Ureter (tissue), 1 donor: ENCODE results near the gene RIMS1. TPM values are rescaled to one million over a fixed set of nuclear protein-coding genes. Genes with fewer than 3 reads are reported as not detected.

Experiments
- DNase-seq: peaks from one replicate; pipeline ENCODE4 v3.0.0-alpha.2; 2020; ENCODE audit warnings: low spot score
- total RNA-seq: library from RNA; stranded (reverse); gene quantifications from one replicate; pipeline ENCODE4 v1.2.4, GENCODE V29; 2023
- donor health status: DM: yes; HTN: yes; CAD: no.

The RIMS1 gene, protein sequence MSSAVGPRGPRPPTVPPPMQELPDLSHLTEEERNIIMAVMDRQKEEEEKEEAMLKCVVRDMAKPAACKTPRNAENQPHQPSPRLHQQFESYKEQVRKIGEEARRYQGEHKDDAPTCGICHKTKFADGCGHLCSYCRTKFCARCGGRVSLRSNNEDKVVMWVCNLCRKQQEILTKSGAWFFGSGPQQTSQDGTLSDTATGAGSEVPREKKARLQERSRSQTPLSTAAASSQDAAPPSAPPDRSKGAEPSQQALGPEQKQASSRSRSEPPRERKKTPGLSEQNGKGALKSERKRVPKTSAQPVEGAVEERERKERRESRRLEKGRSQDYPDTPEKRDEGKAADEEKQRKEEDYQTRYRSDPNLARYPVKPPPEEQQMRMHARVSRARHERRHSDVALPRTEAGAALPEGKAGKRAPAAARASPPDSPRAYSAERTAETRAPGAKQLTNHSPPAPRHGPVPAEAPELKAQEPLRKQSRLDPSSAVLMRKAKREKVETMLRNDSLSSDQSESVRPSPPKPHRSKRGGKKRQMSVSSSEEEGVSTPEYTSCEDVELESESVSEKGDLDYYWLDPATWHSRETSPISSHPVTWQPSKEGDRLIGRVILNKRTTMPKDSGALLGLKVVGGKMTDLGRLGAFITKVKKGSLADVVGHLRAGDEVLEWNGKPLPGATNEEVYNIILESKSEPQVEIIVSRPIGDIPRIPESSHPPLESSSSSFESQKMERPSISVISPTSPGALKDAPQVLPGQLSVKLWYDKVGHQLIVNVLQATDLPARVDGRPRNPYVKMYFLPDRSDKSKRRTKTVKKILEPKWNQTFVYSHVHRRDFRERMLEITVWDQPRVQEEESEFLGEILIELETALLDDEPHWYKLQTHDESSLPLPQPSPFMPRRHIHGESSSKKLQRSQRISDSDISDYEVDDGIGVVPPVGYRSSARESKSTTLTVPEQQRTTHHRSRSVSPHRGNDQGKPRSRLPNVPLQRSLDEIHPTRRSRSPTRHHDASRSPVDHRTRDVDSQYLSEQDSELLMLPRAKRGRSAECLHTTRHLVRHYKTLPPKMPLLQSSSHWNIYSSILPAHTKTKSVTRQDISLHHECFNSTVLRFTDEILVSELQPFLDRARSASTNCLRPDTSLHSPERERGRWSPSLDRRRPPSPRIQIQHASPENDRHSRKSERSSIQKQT (N-terminal part only)
- total RNA-seq, result 5.2 TPM

DNA sequence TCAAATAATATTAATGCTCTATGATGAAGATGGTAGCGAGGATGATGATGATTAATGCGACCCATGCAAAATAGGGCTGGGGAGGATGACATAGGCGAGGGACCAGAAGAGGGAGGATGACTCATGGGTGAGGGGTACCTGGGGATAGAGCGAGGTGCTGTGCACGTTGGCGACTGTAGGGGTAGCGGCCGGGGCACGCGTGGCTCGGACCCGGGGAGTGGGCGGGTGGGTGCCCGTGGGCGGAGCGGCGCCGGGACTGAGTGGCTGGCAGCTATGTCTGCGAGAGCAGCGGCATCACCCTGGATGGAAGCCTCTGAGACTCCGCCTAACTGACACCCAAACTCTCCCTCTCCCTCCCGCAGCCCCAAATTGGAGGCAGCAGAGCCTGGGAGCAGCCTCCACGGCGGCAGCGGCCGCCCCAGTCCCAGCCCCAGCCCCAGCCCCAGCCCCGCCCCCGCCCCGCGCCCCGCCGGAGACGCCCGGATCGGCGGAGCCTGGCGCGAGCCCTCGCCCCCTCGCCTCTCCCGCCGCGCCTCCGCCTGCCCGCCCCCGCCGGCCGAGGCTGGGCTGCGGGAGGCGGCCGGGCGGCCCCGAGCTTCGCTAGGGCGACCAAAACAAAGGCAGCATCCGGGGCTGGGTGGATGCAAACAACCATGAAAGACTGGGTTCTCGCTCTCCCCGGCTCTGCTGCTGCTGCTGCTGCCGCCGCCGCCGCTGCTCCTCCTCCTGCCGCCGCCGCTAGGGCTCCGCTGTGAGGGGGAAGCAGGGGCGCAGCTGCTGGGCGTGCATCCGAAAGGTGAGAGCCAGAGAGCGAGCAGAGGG is at the start of gene RIMS1:
RIMS1 (plus strand) TSS at position 367 of the 822 bp plus-strand sequence. CDS start 474 bp downstream, outside the sequence.
- no peak for DNase-seq

DNA sequence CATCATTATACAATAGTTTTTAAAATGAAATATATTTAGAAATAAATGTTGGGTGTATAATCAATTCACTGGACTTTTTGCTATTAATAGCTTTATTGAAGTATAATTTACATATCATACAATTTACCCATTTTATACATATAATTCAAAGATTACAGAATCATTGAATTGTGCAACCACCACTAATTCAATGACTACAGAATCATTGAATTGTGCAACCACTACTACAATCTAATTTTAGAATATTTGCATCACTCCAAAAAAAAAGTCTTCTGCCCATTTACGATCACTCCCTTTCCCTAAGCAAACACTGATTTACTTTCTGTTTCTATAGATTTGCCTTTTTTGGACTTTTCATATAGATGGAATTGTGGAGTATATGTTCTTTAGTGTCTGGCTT is 35.1 kb upstream of the RIMS1 start:
- DNase-seq, result no peak

DNA sequence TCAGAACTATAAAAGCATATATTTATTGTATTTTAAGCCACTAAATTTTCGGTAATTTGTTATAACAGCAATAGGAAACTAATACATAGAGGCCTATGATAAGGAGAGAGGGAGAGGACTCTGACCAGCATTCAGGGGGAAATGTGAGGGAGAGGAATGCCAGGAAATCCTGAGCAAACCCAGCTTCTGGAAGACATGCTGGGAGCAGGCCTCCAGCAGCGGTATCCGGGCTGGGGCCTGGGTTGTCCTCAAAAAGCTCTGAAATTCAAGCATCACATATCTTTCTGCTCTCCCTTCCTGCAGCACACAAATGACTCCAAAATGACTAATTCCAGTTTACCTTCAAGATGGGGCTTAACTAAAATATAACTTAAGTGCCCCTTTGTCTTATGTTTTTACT is 33.4 kb upstream of the RIMS1 start:
- no peak for DNase-seq

DNA sequence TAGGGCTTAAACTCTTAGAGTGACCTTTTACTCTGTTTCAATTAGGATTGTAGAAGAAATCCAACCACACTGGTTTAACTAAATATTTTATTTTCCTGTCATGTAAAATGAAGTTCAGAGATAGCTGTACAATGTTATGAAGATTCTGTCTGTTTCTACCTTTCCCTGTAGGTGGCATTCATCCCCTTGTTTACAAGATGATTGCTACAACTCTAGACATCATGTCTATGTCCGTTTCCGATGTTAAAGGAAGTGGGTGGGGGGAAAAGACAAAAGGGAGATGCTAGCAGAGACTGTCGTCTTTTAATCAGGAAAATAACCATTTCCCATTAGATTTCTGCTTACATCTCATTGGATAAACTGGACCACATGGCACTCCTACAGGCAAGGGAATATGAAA is 30.9 kb upstream of the RIMS1 start:
- DNase-seq, result no peak

DNA sequence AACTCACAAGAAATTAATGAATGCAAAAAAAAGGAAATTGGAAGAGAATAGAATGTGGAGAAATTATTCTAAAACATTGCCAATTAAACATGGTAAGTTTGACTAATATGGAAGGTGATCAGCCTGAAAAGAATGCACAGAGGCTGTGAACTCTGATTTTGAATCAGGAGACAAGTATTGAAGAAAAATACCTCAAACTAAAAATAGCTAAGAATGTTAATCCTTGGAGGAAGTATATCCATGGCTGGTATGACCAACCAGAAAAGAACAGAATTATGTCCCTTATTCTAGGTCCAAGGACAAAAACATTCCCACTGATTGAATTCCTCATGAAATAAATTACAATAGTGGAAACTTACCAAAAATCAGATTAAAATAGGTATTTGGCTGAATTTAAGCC is 7.3 kb upstream of the RIMS1 start:
- no peak for DNase-seq

DNA sequence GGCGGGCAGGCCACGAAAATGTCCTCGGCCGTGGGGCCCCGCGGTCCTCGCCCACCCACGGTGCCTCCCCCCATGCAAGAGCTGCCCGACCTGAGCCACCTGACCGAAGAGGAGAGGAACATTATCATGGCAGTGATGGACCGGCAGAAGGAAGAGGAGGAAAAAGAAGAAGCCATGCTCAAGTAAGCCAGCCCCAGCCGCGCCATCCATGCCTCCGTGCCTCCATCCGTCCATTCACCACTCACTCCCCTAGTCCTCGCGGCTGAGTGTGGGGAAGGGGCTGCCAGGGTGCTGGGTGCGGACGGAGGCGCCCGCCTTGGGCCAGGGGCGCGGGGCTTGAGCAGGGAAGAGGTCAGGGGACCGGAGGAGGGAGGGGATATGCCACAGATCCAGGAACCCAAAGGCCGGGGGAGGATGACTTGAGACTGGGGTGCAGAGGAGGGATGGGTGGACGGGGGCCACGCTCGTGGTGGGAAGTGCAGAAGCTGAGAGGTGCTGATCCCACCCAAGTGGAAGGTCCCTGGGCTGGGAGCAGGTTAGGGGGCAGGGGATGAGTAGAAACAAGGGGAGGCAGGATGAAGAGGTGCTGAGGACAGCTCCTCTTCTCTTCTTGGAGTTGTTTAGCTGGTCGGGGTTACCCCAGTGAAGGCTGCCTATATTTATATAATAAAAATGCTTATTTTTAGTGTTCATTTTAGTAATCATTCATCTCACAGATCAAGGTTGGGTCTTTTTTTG is 825 bp downstream of the RIMS1 start:
- no peak for DNase-seq

DNA sequence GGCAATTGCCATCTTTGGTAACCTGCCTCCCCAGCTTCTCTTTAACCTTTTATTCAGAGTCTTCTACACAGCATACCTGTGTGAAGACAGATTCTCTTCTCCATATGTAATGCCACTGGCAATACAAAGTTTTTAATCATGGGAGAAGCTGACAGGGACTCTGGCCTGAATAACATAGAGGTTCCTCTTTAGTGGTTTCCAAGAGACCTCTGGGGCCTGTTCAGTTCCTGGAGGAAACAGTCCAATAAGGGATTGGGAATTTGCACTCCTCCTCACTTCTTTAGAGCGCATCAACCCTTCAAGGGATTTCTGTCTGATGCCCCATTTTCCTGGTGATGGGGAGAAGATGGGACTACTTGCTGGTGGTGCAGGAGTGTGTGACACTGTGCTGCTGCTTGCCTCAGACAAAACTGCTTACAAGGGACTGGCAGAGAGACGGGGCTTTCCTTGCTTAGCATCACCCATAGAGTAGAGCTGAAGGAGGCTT is 1.4 kb downstream of the RIMS1 start:
- no peak for DNase-seq

DNA sequence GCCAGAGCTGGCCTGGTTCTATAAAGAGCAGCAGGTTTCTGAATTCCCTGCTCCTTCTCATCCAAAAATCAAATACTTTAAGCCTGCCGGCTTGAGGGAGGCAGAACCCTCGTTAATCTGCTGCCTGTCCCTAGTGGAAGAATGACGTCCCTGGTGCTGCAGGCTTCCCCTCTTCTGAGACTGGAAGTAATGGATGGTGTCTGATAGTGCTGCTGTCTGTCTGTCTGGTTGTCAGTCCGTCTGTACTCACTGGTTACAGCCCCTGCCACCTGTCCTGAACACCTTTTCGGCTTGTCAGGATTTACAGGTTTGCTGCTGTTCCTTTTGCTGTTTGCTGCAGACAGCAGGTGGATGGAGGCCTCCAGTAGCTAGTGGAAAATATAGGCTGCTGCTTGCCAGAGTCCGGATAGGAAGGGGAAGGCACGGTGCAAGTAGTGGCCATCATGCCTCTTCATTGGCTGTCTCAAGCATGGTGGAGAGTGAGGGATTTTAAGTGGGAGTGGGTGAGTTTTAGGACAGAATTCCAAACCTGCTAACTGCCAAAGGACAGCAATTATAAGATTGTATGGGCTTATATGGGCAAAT is 2.5 kb downstream of the RIMS1 start:
- no peak for DNase-seq

DNA sequence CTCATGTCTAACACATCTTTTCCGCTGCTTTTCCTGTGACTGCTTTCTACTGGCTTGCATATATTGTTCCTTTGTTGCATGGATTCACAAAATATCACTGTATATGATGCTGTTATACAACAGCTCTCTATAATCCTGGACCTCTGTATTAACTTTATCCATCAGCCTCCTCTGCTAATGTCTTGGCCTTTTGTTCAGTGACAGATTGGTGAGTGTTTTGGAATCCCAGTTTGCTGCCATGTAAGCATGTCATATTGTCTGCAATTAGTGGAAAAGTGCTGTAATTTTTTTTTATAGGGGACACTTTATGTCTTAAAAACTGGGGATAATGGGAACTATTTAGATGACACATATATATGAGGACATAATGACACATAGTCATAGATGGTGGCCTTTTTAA is 3.0 kb downstream of the RIMS1 start:
- no peak for DNase-seq

DNA sequence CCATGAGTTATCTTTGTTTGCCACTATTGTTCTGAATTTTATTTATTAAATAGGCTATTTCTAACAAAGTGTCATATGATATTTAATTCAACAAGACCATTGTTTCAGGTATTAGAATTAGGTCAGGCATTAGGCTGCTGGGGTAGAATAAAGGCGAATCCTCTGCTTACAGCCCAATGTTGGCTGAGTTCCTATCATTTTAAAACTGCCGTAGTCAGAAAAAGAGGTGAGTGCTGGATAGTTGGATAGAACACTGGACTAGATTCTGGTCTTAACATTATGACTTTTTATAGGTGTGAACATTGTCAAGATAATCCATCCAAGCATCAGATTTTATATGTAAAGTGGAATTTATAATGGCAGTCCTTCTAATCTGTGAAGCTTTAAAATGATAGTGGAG is 6.3 kb downstream of the RIMS1 start:
- DNase-seq, result no peak

DNA sequence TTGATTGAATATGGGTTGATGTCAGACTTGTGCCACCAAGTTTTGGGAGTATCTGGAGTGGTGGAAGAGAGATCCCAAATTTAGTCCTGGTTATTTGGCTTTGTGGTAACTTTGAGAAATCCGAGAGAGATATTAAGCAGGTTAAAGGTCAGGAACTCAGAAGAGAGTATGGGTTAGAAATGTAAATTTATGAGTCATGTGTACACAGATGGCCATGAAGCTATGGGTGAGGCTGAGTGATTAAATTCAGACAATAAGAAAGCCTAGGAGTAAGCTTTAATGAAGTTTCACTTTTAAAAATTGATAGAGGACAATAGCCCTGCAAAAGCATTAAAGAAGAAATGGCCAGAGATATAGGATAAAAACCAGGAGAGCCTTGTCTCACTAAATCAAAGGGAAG is 14.3 kb downstream of the RIMS1 start:
- no peak for DNase-seq

DNA sequence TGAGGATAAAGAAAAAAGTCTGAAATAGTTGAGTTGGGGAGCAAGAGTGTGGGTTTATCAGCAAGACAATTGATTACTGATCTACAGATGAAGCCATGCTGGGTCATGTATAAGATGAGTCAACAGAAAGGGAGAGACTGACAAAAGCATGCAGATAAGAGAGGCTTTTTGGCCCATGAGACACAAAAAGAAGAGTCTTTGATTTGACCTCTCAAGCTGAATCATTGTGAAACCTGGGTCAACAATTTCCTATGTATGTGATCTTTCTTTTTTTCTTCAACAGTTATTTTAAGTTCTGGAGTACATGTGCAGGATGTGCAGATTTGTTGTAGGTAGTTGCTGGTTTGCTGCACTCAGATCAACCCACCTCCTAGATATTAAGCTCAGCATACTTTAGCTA is 15.9 kb downstream of the RIMS1 start:
- DNase-seq, result no peak

DNA sequence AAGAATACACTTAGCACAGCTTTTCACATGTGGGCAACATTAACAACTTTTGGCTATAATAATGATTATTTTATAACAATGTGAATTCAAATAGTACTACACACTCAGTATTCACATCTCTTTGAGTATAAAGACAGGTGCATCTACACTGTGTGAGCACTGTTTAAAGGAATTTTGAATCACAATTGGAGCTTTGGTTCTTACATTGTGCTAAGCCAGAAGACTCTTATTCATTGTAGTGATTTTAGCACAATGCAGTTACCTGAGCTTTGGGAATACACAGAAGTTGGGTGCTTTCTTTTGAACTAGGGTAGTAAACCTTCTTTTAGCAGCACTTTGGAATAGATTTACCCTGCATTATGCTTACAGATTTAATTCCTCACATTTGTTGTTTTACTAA is 20.5 kb downstream of the RIMS1 start:
- DNase-seq, result no peak

DNA sequence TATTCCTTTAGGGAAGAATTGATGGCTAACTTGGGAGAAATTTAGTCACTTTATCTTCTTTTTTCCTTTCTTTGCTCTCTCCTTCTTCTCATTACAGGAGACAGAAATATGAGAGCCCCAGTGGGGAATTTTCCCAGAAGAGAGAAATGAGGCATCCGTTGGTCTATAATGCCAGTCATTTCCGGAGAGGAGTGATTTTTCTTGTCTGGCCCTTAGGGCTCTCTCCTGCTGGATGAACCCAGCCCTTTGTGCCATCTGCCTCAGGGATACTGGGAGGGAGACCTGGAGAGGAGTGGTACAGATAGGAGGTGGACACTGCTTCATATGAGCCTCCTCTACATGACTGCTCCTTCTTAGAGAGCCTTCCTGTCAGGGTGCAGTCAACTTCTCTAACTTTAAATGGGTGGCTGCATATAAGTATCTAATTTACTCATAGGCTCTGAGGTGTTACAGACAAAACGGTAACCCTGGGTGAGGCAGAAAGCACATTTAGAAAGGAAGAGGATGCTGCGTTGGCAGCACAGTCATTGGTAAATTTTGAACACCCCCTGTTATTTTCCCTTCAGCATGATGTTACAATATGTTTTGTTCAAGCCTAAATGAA is 21.9 kb downstream of the RIMS1 start:
- no peak for DNase-seq

DNA sequence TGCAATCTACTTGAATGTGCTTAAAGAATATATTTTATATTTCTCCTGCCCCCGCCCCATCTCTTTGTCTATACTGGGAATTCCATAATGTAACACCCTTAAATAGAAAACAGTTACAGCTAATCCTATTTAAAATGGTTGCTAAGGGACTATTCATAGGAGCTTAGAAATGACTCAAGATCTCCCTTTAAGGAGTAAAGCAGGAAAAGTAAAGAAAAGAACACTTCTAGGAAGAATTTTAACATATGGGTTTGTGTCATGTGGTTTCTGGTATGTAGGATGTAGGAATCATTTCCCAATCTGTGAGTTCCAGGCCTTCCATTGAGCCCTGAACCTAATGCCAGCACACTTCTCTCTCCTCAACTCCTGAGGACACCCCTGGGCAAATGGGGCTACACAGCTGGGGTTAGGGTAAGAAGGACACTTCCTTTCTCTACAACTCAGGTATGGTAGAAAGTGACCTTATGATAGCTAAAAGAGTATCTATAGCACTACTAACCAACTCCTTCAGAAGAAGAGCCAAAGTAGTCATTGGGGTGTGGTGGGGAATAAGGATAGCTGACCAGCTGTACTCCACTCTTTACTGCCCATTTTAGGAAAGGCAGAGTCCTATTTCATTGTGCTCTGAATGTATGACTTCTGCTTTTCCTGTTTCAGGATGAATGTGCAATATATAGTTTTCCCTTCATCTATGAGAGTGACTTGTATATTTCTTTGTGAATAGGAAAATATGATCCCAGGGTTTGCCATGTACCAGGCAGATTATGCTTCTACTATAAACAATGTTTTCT is 27.3 kb downstream of the RIMS1 start:
- no peak for DNase-seq

DNA sequence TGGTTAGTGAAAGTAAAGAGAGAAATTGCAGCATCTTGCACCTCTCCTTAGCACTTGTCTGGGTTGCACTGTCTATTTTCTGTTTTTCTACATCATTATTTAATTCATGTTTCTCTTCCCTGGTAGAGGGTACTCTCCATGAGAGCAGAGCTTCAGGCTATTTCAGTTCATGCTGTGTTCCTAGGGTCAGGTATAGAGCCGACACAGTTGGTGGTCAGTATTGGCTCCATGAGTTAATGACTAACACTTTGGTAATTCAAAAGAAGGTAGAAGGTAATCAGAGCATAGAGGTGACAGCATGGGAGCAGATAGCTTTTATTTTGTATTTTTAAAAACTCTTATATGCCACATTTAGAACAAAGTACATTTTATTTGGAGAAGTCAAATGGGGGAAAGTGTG is 42.7 kb downstream of the RIMS1 start:
- DNase-seq, result no peak

DNA sequence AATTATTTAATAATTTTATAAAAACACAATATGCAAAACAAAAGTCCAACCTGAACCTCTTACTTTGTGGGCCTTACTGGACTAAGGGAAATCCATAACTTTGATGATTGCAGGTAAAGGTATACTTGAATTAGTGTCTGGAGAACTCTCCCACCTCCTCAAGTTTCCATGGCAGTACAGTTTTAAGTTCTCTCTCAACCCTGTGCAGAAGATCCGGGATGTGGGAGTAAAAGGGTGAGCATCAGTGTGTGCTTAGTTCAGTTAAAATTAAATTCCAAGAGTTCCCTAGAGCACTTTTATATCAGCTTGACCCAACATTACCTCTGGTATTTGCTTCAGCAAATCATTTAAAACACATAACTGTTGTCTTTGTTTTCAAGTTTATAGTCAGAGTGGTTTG is 47.5 kb downstream of the RIMS1 start:
- DNase-seq, result no peak

DNA sequence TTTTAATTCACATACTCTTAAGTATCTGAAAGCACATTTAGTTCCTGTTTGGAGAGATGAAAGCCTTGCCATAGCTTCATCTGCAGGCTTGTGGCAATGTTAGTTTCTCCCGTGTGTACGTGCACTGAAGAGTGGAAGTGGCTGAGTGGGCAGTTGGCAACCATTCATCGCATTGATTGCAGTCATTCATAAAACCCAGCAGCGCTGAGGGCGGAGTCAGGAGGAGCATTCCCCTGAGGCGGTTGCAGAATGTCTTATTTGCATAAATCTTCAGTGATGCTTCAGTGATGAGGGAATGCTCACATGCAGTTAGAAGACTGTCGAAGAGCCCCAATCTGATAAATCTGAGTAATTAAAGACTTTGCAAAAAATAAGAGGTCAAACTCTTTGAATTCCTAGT is 79.1 kb downstream of the RIMS1 start:
- no peak for DNase-seq

DNA sequence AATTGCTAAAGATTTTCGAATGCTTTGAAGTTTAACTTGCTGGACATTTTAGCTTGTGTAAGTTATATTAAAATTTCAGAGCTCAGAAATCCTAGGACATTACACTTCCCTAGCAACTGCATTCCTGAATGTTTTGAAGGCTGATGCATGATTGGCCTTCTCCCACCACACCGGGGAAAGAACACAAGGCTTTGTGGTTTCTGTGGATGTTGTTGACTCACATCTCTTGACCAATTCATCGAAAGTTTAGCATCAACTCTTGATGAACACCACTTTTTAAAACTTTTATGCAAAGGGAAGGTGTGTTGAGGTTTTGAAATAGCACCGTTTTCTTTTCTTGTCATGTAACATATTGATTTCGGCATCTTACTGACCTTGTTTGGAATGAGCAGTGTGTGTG is 81.1 kb downstream of the RIMS1 start:
- no peak for DNase-seq
